Neural cell (in vitro differentiated cells): ENCODE measurements around the gene AGTRAP. TPM values are rescaled to one million over a fixed set of nuclear protein-coding genes. Genes with fewer than 3 reads are reported as not detected.

Source experiments
- H2AFZ ChIP-seq: fragments of 200-600, 300-800 bp; sonication (generic), shearing (Covaris generic); 2 replicates; pipeline ENCODE4 v1.6.0; 2014; ENCODE audit warnings: low read depth, mild to moderate bottlenecking, antibody characterized with exemption, low read length, moderate library complexity
- H3F3A ChIP-seq: fragments of 200-600 bp; shearing (Covaris generic); 2 replicates; pipeline ENCODE4 v1.6.1; 2016; ENCODE audit warnings: mild to moderate bottlenecking, moderate library complexity, mixed read lengths, antibody characterized with exemption, low read length; ENCODE audit not compliant: insufficient read depth, poor library complexity, severe bottlenecking
- H3K27ac ChIP-seq: fragments of 200-600, 300-800 bp; sonication (generic), shearing (Covaris generic); 2 replicates; pipeline ENCODE4 v1.5.1; 2014; ENCODE audit warnings: mild to moderate bottlenecking, low read length, moderate library complexity
- H3K27me3 ChIP-seq: fragments of 300-800, 200-600 bp; sonication (generic), shearing (Covaris generic); 2 replicates; pipeline ENCODE4 v1.6.0; 2014; ENCODE audit warnings: mild to moderate bottlenecking, low read depth, low read length, moderate library complexity; ENCODE audit not compliant: insufficient read depth
- H3K36me3 ChIP-seq: fragments of 300-800, 200-600 bp; sonication (generic), shearing (Covaris generic); 2 replicates; pipeline ENCODE4 v1.5.1; 2014; ENCODE audit warnings: mild to moderate bottlenecking, antibody characterized with exemption, low read length, moderate library complexity; ENCODE audit not compliant: insufficient read depth
- H3K4me2 ChIP-seq: fragments of 300-800, 200-600 bp; sonication (generic), shearing (Covaris generic); 2 replicates; pipeline ENCODE4 v1.6.0; 2014; ENCODE audit warnings: mild to moderate bottlenecking, low read length
- H3K4me3 ChIP-seq: fragments of 300-800, 200-600 bp; sonication (generic), shearing (Covaris generic); 2 replicates; pipeline ENCODE4 v1.5.1; 2014; ENCODE audit warnings: mild to moderate bottlenecking, low read length, moderate library complexity
- H3K79me2 ChIP-seq: fragments of 200-600 bp; shearing (Covaris generic); replicated peaks from 2 replicates; pipeline ENCODE4 v1.6.0; 2014; ENCODE audit warnings: mild to moderate bottlenecking, low read length, moderate library complexity; ENCODE audit not compliant: insufficient read depth
- H3K9ac ChIP-seq: fragments of 300-800, 200-600 bp; sonication (generic), shearing (Covaris generic); 2 replicates; pipeline ENCODE4 v1.6.1; 2016; ENCODE audit warnings: mild to moderate bottlenecking, low read length, mixed read lengths
- H3K9me2 ChIP-seq: fragments of 200-600 bp; shearing (Covaris generic); 2 replicates; pipeline ENCODE4 v1.6.1; 2016; ENCODE audit warnings: mild to moderate bottlenecking, low read length, mixed read lengths; ENCODE audit not compliant: insufficient read depth
- H3K9me3 ChIP-seq: fragments of 200-600, 300-800 bp; sonication (generic), shearing (Covaris generic); 2 replicates; pipeline ENCODE4 v1.6.1; 2016; ENCODE audit warnings: mild to moderate bottlenecking, mixed run types, low read length, moderate library complexity, mixed read lengths
- H4K20me1 ChIP-seq: fragments of 200-600 bp; shearing (Covaris generic); 2 replicates; pipeline ENCODE4 v1.6.1; 2016; ENCODE audit warnings: mild to moderate bottlenecking, mixed run types; ENCODE audit not compliant: insufficient read depth
- CTCF ChIP-seq: fragments of 450-650 bp; IDR thresholded peaks from 2 replicates; pipeline ENCODE4 v1.5.1; 2014; ENCODE audit warnings: antibody characterized with exemption, mild to moderate bottlenecking, moderate library complexity; ENCODE audit not compliant: poor library complexity, severe bottlenecking
- EP300 ChIP-seq: fragments of 450-650 bp; conservative IDR thresholded peaks from 2 replicates; pipeline ENCODE4 v1.6.1; 2014; ENCODE audit warnings: antibody characterized with exemption, mild to moderate bottlenecking, moderate library complexity; ENCODE audit not compliant: poor library complexity, severe bottlenecking
- EZH2 ChIP-seq: fragments of 200-600, 300-800 bp; shearing (Covaris generic), sonication (generic); IDR thresholded peaks from 2 replicates; pipeline ENCODE4 v1.6.1; 2014; ENCODE audit warnings: antibody characterized with exemption, low read length, borderline replicate concordance, mild to moderate bottlenecking; ENCODE audit not compliant: insufficient read depth, poor library complexity, severe bottlenecking
- MXI1 ChIP-seq: fragments of 450-650 bp; conservative IDR thresholded peaks from 2 replicates; pipeline ENCODE4 v1.6.1; 2014; ENCODE audit warnings: antibody characterized with exemption, mild to moderate bottlenecking; ENCODE audit not compliant: poor library complexity, severe bottlenecking
- POLR2AphosphoS5 ChIP-seq: IDR thresholded peaks from 2 replicates; pipeline ENCODE4 v1.6.1; 2012
- RAD21 ChIP-seq: fragments of 450-650 bp; conservative IDR thresholded peaks from 2 replicates; pipeline ENCODE4 v1.6.1; 2014; ENCODE audit warnings: antibody characterized with exemption, mild to moderate bottlenecking, moderate library complexity
- SMC3 ChIP-seq: fragments of 450-650 bp; conservative IDR thresholded peaks from 2 replicates; pipeline ENCODE4 v1.6.1; 2014; ENCODE audit warnings: antibody characterized with exemption, mild to moderate bottlenecking, moderate library complexity; ENCODE audit not compliant: poor library complexity
- TAF1 ChIP-seq: IDR thresholded peaks from 2 replicates; pipeline ENCODE4 v1.6.1; 2012; ENCODE audit warnings: low read depth
- polyA plus RNA-seq: library from polyadenylated mRNA; depleted of rRNA; stranded (reverse); fragments of >200 nt; gene quantifications from 2 replicates; pipeline ENCODE4 v1.2.3, GENCODE V29; 2014
- TF ChIP-seq, protein P1 (sequence below): IDR thresholded peaks from 2 replicates; pipeline ENCODE4 v1.6.1; 2012; ENCODE audit warnings: borderline replicate concordance

Gene AGTRAP
- polyA plus RNA-seq, 1 donor from 2014 or later, result 4.4 TPM

DNA sequence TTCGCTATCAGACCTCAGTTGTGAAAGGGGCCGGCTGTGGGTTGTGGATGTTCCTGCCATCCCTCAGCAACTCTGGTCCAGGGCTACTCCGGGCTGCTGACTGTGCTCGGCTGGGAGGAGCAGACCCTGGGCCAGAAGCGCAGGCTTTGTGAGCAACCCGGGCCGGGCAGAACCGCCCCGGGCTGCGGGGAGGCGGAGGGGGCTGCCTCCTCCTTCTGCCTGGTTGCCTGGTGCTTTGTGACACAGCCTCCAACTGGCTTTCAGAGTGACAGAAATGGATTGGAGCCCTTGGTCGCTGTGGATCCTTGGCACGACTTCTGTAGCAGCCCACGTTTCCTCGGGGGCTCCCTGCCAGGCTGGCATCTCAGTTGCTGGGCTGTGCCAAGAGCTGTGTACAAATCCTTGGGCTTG lies 34.4 kb upstream of the AGTRAP start:
- Histone ChIP-seq H3K4me3 (no peak overlapping the region), H3K9me2 (no peaks in the 10 kb centered on the region), H3K27me3 (no peaks in the 10 kb centered on the region), H3K9me3 (no peaks in the 10 kb centered on the region), H4K20me1 (no peaks in the 10 kb centered on the region), H3K79me2 (peaks cover 4% of the 10 kb centered on the region), H2AFZ (no peak overlapping the region), H3F3A (no peaks in the 10 kb centered on the region), H3K36me3 (no peaks in the 10 kb centered on the region), H3K9ac (peak overlapping the region; percentile 13), H3K27ac (peak overlapping the region; percentile 12), H3K4me2 (no peak overlapping the region)
- no peak for TF ChIP-seq EZH2
- TF ChIP-seq RAD21, result no peak

GRCh38 chr1:11701981-11702803 lies 33.7 kb upstream of the AGTRAP start:
- H3K4me2 ChIP-seq, result no peak overlapping the region

More at GRCh38 chr1:11701981-11702803, 33.7 kb upstream of the AGTRAP start:
- no peaks in the 10 kb centered on the region for H4K20me1 ChIP-seq
- no peaks in the 10 kb centered on the region for H3K9me2 ChIP-seq
- H3K9ac ChIP-seq, result peak overlapping the region; percentile 13
- no peaks in the 10 kb centered on the region for H3K9me3 ChIP-seq
- no peaks in the 10 kb centered on the region for H3F3A ChIP-seq
- H3K27ac ChIP-seq, result peak overlapping the region; percentile 12
- H3K27me3 ChIP-seq, result no peaks in the 10 kb centered on the region
- no peak overlapping the region for H2AFZ ChIP-seq
- peaks cover 4% of the 10 kb centered on the region for H3K79me2 ChIP-seq
- H3K4me3 ChIP-seq, result no peak overlapping the region
- no peaks in the 10 kb centered on the region for H3K36me3 ChIP-seq
- TF ChIP-seq EP300 (no peak), CTCF (no peak), EZH2 (no peak), SMC3 (no peak), MXI1 (no peak), TAF1 (no peak), RAD21 (no peak), POLR2AphosphoS5 (no peak)
- TF ChIP-seq, protein P1, sequence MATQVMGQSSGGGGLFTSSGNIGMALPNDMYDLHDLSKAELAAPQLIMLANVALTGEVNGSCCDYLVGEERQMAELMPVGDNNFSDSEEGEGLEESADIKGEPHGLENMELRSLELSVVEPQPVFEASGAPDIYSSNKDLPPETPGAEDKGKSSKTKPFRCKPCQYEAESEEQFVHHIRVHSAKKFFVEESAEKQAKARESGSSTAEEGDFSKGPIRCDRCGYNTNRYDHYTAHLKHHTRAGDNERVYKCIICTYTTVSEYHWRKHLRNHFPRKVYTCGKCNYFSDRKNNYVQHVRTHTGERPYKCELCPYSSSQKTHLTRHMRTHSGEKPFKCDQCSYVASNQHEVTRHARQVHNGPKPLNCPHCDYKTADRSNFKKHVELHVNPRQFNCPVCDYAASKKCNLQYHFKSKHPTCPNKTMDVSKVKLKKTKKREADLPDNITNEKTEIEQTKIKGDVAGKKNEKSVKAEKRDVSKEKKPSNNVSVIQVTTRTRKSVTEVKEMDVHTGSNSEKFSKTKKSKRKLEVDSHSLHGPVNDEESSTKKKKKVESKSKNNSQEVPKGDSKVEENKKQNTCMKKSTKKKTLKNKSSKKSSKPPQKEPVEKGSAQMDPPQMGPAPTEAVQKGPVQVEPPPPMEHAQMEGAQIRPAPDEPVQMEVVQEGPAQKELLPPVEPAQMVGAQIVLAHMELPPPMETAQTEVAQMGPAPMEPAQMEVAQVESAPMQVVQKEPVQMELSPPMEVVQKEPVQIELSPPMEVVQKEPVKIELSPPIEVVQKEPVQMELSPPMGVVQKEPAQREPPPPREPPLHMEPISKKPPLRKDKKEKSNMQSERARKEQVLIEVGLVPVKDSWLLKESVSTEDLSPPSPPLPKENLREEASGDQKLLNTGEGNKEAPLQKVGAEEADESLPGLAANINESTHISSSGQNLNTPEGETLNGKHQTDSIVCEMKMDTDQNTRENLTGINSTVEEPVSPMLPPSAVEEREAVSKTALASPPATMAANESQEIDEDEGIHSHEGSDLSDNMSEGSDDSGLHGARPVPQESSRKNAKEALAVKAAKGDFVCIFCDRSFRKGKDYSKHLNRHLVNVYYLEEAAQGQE, result no peak
